ENCODE results near the gene STARD9.

Gene STARD9

GRCh38 chr15:42693942-42694341, 118.5 kb downstream of the STARD9 start:
- no peak for TF ChIP-seq CTCF (IDR thresholded peaks at IDR 0.05)
- H3K9me3 Mint-ChIP-seq, result peaks cover under 1% of the 10 kb centered on the region
- peaks cover 6% of the 10 kb centered on the region for H3K27me3 Mint-ChIP-seq (ENCODE audit: low read depth, poor library complexity)
- no peak overlapping the region for H3K4me3 Mint-ChIP-seq
- DNase-seq, result no peak
- H3K27ac Mint-ChIP-seq, result no peak overlapping the region
- peaks cover 5% of the 10 kb centered on the region for H3K4me1 Mint-ChIP-seq
- peaks cover 24% of the 10 kb centered on the region for H3K36me3 Mint-ChIP-seq (ENCODE audit: low read depth)

DNA sequence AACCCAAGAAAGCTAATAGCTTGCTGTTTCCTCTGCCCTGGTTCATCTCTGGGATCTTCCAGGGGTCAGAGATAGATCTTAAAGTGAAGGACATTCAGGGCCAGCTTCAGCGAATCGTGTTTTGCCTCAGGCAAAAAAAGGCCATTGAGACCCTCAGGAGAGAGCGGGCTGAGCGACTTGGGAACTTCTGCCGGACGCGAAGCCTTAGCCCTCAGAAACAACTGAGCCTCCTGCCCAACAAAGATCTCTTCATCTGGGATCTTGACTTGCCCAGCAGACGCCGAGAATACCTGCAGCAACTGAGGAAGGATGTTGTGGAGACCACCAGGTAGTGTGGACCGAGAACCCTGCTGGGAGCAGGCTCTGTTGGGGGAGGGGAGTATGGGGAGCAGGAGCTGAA, 119.0 kb downstream of the STARD9 start:
- Mint-ChIP-seq H3K9me3 (peaks cover 4% of the 10 kb centered on the region), H3K36me3 (ENCODE audit: low read depth) (peaks cover 29% of the 10 kb centered on the region), H3K27me3 (ENCODE audit: low read depth, poor library complexity) (peaks cover 6% of the 10 kb centered on the region), H3K4me1 (peaks cover 5% of the 10 kb centered on the region), H3K27ac (no peak overlapping the region), H3K4me3 (no peak overlapping the region)
- TF ChIP-seq CTCF (IDR thresholded peaks at IDR 0.05), result no peak
- no peak for DNase-seq

DNA sequence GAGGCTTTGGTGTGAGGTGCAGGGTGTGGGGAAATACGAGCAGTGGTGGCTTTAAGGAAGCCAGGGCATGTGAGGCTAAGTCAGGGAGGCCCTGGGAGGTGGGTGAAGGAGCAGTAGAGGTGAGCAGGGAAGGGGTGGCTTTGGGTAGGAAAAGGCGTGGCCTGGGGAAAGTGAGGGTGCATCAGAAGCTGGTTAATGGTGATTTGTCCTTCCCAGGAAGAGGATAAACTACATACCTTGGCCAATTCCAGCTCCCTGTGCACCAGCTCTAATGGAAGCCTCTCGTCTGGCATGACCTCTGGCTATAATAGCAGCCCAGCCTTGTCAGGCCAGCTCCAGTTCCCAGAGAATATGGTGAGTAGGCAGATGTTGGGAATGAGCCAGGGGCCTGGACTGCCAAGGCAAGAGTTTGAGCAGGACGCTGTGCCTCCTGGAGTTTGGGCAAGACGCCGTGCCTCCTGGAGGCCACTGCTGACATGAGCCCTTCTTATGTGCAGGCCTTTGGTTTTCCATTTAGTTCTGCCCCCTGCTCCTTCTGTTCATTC, 120.2 kb downstream of the STARD9 start:
- peaks cover 5% of the 10 kb centered on the region for H3K4me1 Mint-ChIP-seq

DNA sequence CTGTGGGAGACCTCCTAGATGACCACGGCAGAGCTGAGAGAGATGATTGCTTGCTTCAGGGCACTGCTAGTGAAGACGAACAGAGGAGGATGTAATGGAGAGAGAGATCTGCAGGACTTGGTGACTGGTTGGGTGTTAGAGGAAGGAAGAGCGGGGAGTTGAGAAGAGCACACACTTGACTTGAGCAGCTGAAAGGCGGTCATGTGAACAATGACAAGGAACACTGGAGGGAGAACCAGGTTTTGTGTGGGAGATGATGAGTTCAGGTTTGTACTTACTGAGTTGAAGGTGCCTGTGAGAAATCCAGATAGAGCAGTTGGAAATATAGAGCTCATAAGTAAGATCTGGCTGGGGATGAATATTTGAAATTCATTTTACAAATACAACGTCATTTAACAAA, 121.2 kb downstream of the STARD9 start:
- DNase-seq, result no peak
- H3K4me3 Mint-ChIP-seq, result no peak overlapping the region

More for the DNA sequence above, 120.2 kb downstream of the STARD9 start:
- H3K9me3 Mint-ChIP-seq, result peaks cover 12% of the 10 kb centered on the region
- H3K4me3 Mint-ChIP-seq, result no peak overlapping the region
- no peak for TF ChIP-seq CTCF (IDR thresholded peaks at IDR 0.05)
- peaks cover 7% of the 10 kb centered on the region for H3K27me3 Mint-ChIP-seq (ENCODE audit: low read depth, poor library complexity)
- H3K27ac Mint-ChIP-seq, result no peak overlapping the region
- DNase-seq, result no peak
- H3K36me3 Mint-ChIP-seq (ENCODE audit: low read depth), result peaks cover 36% of the 10 kb centered on the region

GRCh38 chr15:42704492-42704926, 129.1 kb downstream of the STARD9 start:
- Mint-ChIP-seq H3K4me1 (no peaks in the 10 kb centered on the region), H3K27me3 (ENCODE audit: low read depth, poor library complexity) (peaks cover 7% of the 10 kb centered on the region), H3K4me3 (no peak overlapping the region), H3K27ac (peak overlapping the region; percentile 43), H3K9me3 (peaks cover 17% of the 10 kb centered on the region), H3K36me3 (ENCODE audit: low read depth) (peaks cover 40% of the 10 kb centered on the region)
- DNase-seq, result peak; percentile 68
- peak; percentile 76 for TF ChIP-seq CTCF (IDR thresholded peaks at IDR 0.05)

More for the DNA sequence above, 121.2 kb downstream of the STARD9 start:
- Mint-ChIP-seq H3K4me1 (peaks cover under 1% of the 10 kb centered on the region), H3K27me3 (ENCODE audit: low read depth, poor library complexity) (peaks cover 9% of the 10 kb centered on the region), H3K36me3 (ENCODE audit: low read depth) (peaks cover 46% of the 10 kb centered on the region), H3K9me3 (peaks cover 21% of the 10 kb centered on the region), H3K27ac (peak overlapping the region; percentile 0)
- TF ChIP-seq CTCF (IDR thresholded peaks at IDR 0.05), result no peak

DNA sequence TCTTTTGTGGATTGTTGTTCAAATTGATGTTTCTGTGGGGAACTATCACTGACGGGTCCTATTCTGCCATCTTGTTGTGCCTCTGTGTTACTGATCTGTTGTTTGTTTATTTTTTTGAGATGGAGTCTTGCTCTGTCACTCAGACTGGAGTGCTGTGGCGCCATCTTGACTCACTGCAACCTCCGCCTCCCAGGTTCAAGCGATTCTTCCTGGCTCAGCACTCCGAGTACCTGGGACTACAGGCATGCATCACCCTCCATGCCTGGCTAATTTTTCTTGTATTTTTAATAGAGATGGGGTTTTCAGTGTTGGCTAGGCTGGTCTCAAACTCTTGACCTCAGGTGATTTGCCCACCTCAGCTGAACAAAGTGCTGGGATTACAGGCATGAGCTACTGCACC, 129.9 kb downstream of the STARD9 start:
- no peak overlapping the region for H3K4me3 Mint-ChIP-seq
- H3K9me3 Mint-ChIP-seq, result peaks cover 11% of the 10 kb centered on the region
- DNase-seq, result no peak
- TF ChIP-seq CTCF (IDR thresholded peaks at IDR 0.05), result no peak
- H3K4me1 Mint-ChIP-seq, result no peaks in the 10 kb centered on the region
- H3K27ac Mint-ChIP-seq, result peak overlapping the region; percentile 49
- peaks cover 7% of the 10 kb centered on the region for H3K27me3 Mint-ChIP-seq (ENCODE audit: low read depth, poor library complexity)
- peaks cover 32% of the 10 kb centered on the region for H3K36me3 Mint-ChIP-seq (ENCODE audit: low read depth)
